Astrocyte (in vitro differentiated cells and primary cell): ENCODE data around the gene EPAS1. TPM values are rescaled to one million over a fixed set of nuclear protein-coding genes. Genes with fewer than 3 reads are reported as not detected.

Experiments used
- DNase-seq: peaks from one replicate; pipeline ENCODE4 v3.0.0-alpha.2; 2010; ENCODE audit warnings: low read depth
- FAIRE-seq: peaks from 2 replicates; lab custom pipeline; 2011; peaks lifted over from hg19 to GRCh38; lab: Jason Lieb, UNC
- H2AFZ ChIP-seq: 2 replicates; pipeline ENCODE4 v1.6.0; 2012; ENCODE audit warnings: low read depth, low read length, inconsistent platforms
- H3K27ac ChIP-seq: 2 replicates; pipeline ENCODE4 v1.5.1; 2011; ENCODE audit warnings: low read depth, low read length, inconsistent platforms
- H3K27me3 ChIP-seq: 2 replicates; pipeline ENCODE4 v1.6.0; 2011; ENCODE audit warnings: low read length, inconsistent platforms; ENCODE audit not compliant: insufficient read depth
- H3K36me3 ChIP-seq: 2 replicates; pipeline ENCODE4 v1.5.1; 2011; ENCODE audit warnings: low read length, inconsistent platforms; ENCODE audit not compliant: insufficient read depth
- H3K4me1 ChIP-seq: 2 replicates; pipeline ENCODE4 v1.5.1; 2011; ENCODE audit warnings: low read length, inconsistent platforms; ENCODE audit not compliant: insufficient read depth
- H3K4me2 ChIP-seq: 2 replicates; pipeline ENCODE4 v1.6.0; 2012; ENCODE audit warnings: low read length, inconsistent platforms
- H3K4me3 ChIP-seq: 2 replicates; pipeline ENCODE4 v1.5.1; 2011; ENCODE audit warnings: low read depth, mild to moderate bottlenecking, low read length, inconsistent platforms; ENCODE audit not compliant: insufficient read depth
- H3K79me2 ChIP-seq: 2 replicates; pipeline ENCODE4 v1.6.0; 2012; ENCODE audit warnings: mild to moderate bottlenecking, low read length, inconsistent platforms; ENCODE audit not compliant: insufficient read depth
- H3K9ac ChIP-seq: 2 replicates; pipeline ENCODE4 v1.6.0; 2012; ENCODE audit warnings: mild to moderate bottlenecking, low read length, inconsistent platforms
- H3K9me3 ChIP-seq: 2 replicates; pipeline ENCODE4 v1.5.1; 2012; ENCODE audit warnings: low read depth, mild to moderate bottlenecking, low read length, inconsistent platforms; ENCODE audit not compliant: insufficient read depth
- H4K20me1 ChIP-seq: 2 replicates; pipeline ENCODE4 v1.6.0; 2012; ENCODE audit warnings: low read length, inconsistent platforms; ENCODE audit not compliant: insufficient read depth
- H3K27ac Mint-ChIP-seq: one replicate; pipeline ENCODE4 v1.8.0; 2021; ENCODE audit warnings: mild to moderate bottlenecking, mixed read lengths; ENCODE audit not compliant: unreplicated experiment
- H3K27me3 Mint-ChIP-seq: one replicate; pipeline ENCODE4 v1.8.0; 2021; ENCODE audit warnings: low read depth, mixed read lengths; ENCODE audit not compliant: unreplicated experiment
- H3K36me3 Mint-ChIP-seq: one replicate; pipeline ENCODE4 v1.8.0; 2021; ENCODE audit warnings: low read depth, mixed read lengths; ENCODE audit not compliant: unreplicated experiment
- H3K4me1 Mint-ChIP-seq: one replicate; pipeline ENCODE4 v1.8.0; 2021; ENCODE audit warnings: low read depth, mixed read lengths; ENCODE audit not compliant: unreplicated experiment
- H3K4me3 Mint-ChIP-seq: one replicate; pipeline ENCODE4 v1.8.0; 2021; ENCODE audit warnings: mild to moderate bottlenecking, moderate library complexity, mixed read lengths; ENCODE audit not compliant: unreplicated experiment
- H3K9me3 Mint-ChIP-seq: one replicate; pipeline ENCODE4 v1.8.0; 2021; ENCODE audit warnings: mild to moderate bottlenecking, mixed read lengths; ENCODE audit not compliant: unreplicated experiment
- CTCF ChIP-seq: IDR thresholded peaks from 2 replicates; pipeline ENCODE4 v1.5.1; 2011; ENCODE audit warnings: low read depth, mild to moderate bottlenecking, inconsistent platforms, low read length, moderate library complexity; ENCODE audit not compliant: insufficient read depth
- EZH2 ChIP-seq: IDR thresholded peaks from 2 replicates; pipeline ENCODE4 v1.6.1; 2012; ENCODE audit warnings: mild to moderate bottlenecking, low read length, inconsistent platforms; ENCODE audit not compliant: insufficient read depth
- total RNA-seq: library from RNA; stranded (reverse); gene quantifications from 2 replicates; pipeline ENCODE4 v1.2.1, GENCODE V29; 2021

Gene EPAS1
- total RNA-seq, 1 donor from 2014 or later: 42.8 TPM

- no peaks in the 10 kb centered on the region for H3K36me3 ChIP-seq
- no peak for DNase-seq
- no peaks in the 10 kb centered on the region for H3K79me2 ChIP-seq
- Mint-ChIP-seq H3K9me3 (no peaks in the 10 kb centered on the region), H3K27me3 (peaks cover 37% of the 10 kb centered on the region), H3K27ac (no peak overlapping the region), H3K4me1 (no peaks in the 10 kb centered on the region), H3K36me3 (peaks cover 41% of the 10 kb centered on the region), H3K4me3 (no peak overlapping the region)
- no peaks in the 10 kb centered on the region for H3K9me3 ChIP-seq
- FAIRE-seq: no peak
- no peak overlapping the region for H2AFZ ChIP-seq
- H3K4me1 ChIP-seq: no peaks in the 10 kb centered on the region
- no peak overlapping the region for H3K4me3 ChIP-seq
- no peak overlapping the region for H3K9ac ChIP-seq
- H3K27ac ChIP-seq: no peak overlapping the region
- H4K20me1 ChIP-seq: no peaks in the 10 kb centered on the region
- H3K4me2 ChIP-seq: no peak overlapping the region
- H3K27me3 ChIP-seq: no peaks in the 10 kb centered on the region
- TF ChIP-seq CTCF (no peak), EZH2 (no peak)
Measured at GRCh38 chr2:46383113-46383395, 85.8 kb downstream of the EPAS1 start.

DNA sequence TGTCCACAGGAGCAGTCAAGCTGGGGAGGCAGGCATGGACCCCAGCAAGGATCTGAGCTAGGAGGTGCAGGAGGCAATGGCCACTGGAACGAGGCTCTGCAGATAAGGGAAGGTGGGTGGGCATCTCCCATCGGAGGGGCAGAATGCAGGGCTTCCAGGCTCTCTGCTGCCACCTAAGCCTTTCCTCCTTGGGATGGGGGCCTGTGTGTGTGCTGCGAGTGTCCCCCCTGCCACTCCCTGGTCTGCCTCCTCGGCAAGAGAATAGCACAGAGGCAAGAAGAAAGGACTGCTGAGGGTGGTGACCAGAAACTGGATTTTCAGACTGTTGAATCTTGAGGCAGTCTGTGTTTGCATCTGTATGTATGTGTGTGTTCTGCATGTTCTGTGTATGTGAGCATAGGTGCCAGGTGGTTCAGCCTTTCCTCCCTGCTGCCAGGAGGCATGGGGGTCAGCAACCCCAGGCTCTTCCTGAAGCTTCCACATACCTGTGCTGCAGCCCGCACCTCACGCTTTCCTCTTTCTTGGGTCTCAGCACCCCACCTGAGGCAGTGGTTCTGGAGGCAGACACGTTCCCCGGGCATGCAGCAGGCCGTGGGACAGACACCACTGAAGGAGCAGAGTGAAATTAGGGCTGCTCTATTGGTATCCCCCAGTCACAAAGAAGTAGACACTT is 86.7 kb downstream of the EPAS1 start:
- no peak overlapping the region for H3K4me2 ChIP-seq
- no peak overlapping the region for H3K4me3 ChIP-seq
- no peaks in the 10 kb centered on the region for H3K79me2 ChIP-seq
- H3K4me1 ChIP-seq: no peaks in the 10 kb centered on the region
- Mint-ChIP-seq H3K27ac (no peak overlapping the region), H3K27me3 (peaks cover 34% of the 10 kb centered on the region), H3K36me3 (peaks cover 40% of the 10 kb centered on the region), H3K4me1 (no peaks in the 10 kb centered on the region), H3K9me3 (no peaks in the 10 kb centered on the region), H3K4me3 (no peak overlapping the region)
- FAIRE-seq (no peak), DNase-seq (no peak)
- H3K27ac ChIP-seq: no peak overlapping the region
- H3K9ac ChIP-seq: no peak overlapping the region
- H3K27me3 ChIP-seq: no peaks in the 10 kb centered on the region
- no peak overlapping the region for H2AFZ ChIP-seq
- H3K9me3 ChIP-seq: no peaks in the 10 kb centered on the region
- no peaks in the 10 kb centered on the region for H4K20me1 ChIP-seq
- H3K36me3 ChIP-seq: no peaks in the 10 kb centered on the region
- TF ChIP-seq CTCF: no peak
- no peak for TF ChIP-seq EZH2

DNA sequence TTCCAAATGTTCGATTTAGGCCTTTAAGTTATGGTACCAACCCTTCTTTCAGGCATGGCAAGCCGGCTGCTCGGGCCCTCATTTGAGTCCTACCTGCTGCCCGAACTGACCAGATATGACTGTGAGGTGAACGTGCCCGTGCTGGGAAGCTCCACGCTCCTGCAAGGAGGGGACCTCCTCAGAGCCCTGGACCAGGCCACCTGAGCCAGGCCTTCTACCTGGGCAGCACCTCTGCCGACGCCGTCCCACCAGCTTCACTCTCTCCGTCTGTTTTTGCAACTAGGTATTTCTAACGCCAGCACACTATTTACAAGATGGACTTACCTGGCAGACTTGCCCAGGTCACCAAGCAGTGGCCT is 87.2 kb downstream of the EPAS1 start:
- no peak for TF ChIP-seq CTCF
- Histone ChIP-seq H3K36me3 (no peaks in the 10 kb centered on the region), H2AFZ (no peak overlapping the region), H3K27me3 (no peaks in the 10 kb centered on the region), H3K4me3 (no peak overlapping the region), H3K4me1 (no peaks in the 10 kb centered on the region), H3K4me2 (no peak overlapping the region), H3K79me2 (no peaks in the 10 kb centered on the region), H4K20me1 (no peaks in the 10 kb centered on the region), H3K9me3 (no peaks in the 10 kb centered on the region), H3K27ac (no peak overlapping the region), H3K9ac (no peak overlapping the region)
- Mint-ChIP-seq H3K4me3 (no peak overlapping the region), H3K9me3 (peaks cover 4% of the 10 kb centered on the region), H3K4me1 (no peaks in the 10 kb centered on the region), H3K27ac (no peak overlapping the region), H3K27me3 (peaks cover 38% of the 10 kb centered on the region), H3K36me3 (peaks cover 43% of the 10 kb centered on the region)
- FAIRE-seq (no peak), DNase-seq (no peak)
